AG08395 (cell line): ENCODE results near the gene MAPK11.
A peak's percentile ranks its signal among the peaks of the same experiment; 100 is the strongest.

Experiments used
- DNase-seq: peaks from one replicate; pipeline ENCODE4 v3.0.0; 2012; ENCODE audit warnings: mixed read lengths, low spot score

Gene MAPK11

GRCh38 chr22:50260801-50261614 lies 9.2 kb downstream of the MAPK11 start:
- DNase-seq, result peak; percentile 57

- DNase-seq, result no peak
These were observed 9.8 kb downstream of the MAPK11 start for GRCh38 chr22:50260434-50260800.

GRCh38 chr22:50259302-50259701 lies 10.9 kb downstream of the MAPK11 start:
- no peak for DNase-seq

GRCh38 chr22:50258361-50259292 lies 11.6 kb downstream of the MAPK11 start:
- DNase-seq, result no peak

- no peak for DNase-seq
These were observed 12.5 kb downstream of the MAPK11 start for GRCh38 chr22:50257451-50258360.

- DNase-seq, result no peak
These were observed 13.1 kb downstream of the MAPK11 start for GRCh38 chr22:50257041-50257440.

- DNase-seq, result no peak
These were observed 13.8 kb downstream of the MAPK11 start for GRCh38 chr22:50256258-50256862.

GRCh38 chr22:50255607-50256006 lies 14.6 kb downstream of the MAPK11 start:
- DNase-seq, result no peak

GRCh38 chr22:50255099-50255498 lies 15.1 kb downstream of the MAPK11 start:
- no peak for DNase-seq

- no peak for DNase-seq
These were observed 16.2 kb downstream of the MAPK11 start for GRCh38 chr22:50253941-50254340.

- no peak for DNase-seq
These were observed 16.9 kb downstream of the MAPK11 start for GRCh38 chr22:50253046-50253915.

GRCh38 chr22:50252082-50253045 lies 17.8 kb downstream of the MAPK11 start:
- peak; percentile 82 for DNase-seq

- DNase-seq, result no peak
These were observed 18.6 kb downstream of the MAPK11 start for GRCh38 chr22:50251477-50252081.

- DNase-seq, result peak; percentile 88
These were observed 19.4 kb downstream of the MAPK11 start, which contains the start of gene HDAC10 for GRCh38 chr22:50250555-50251476. Gene HDAC10 (minus strand): TSS chr22:50251265. CDS start chr22:50251032, 233 bp downstream.

GRCh38 chr22:50250249-50250554 lies 20.0 kb downstream of the MAPK11 start:
- DNase-seq, result no peak

- no peak for DNase-seq
These were observed 20.6 kb downstream of the MAPK11 start for GRCh38 chr22:50249341-50250248.
